Measurements from ENCODE around the gene SNX32.
A peak's percentile ranks its signal among the peaks of the same experiment; 100 is the strongest.

SNX32 gene

DNA sequence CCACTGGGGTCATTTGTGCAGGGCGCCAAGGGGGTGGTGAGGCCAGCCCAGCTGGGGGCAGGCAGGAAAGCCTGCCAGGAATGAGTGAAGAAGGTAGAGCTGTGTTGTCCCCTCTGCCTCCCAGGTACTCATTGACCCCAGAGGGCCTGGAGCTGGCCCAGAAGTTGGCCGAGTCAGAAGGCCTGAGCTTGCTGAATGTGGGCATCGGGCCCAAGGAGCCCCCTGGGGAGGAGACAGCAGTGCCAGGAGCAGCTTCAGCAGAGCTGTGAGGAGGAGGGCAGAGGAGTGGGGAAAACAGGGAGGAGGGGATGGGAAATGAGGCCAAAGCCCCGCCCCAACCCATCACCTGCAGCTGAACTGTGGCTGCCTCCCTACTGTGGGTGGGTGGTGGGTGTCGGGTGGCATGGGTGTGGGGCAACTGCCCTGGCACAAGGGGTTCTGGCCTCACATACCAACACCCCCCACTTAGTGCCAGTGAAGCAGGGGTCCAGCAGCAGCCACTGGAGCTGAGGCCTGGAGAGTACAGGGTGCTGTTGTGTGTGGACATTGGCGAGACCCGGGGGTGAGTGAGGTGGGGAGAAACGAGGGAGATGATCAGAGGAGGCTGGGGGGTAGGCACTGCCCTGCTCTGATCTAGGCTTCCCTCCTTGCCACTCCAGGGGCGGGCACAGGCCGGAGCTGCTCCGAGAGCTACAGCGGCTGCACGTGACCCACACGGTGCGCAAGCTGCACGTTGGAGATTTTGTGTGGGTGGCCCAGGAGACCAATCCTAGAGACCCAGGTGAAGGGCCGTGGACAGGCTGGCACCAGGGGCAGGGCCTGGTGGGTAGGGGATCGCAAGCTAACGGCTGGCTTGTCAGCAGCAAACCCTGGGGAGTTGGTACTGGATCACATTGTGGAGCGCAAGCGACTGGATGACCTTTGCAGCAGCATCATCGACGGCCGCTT lies 29.5 kb downstream of the SNX32 start:
- Mint-ChIP-seq H3K36me3 (ENCODE audit: low read depth) (peaks cover 13% of the 10 kb centered on the region), H3K4me3 (peak overlapping the region; percentile 69), H3K27me3 (ENCODE audit: low read depth, poor library complexity) (peaks cover 6% of the 10 kb centered on the region), H3K27ac (peak overlapping the region; percentile 32), H3K4me1 (peaks cover 45% of the 10 kb centered on the region), H3K9me3 (no peaks in the 10 kb centered on the region)
- TF ChIP-seq, protein P1, sequence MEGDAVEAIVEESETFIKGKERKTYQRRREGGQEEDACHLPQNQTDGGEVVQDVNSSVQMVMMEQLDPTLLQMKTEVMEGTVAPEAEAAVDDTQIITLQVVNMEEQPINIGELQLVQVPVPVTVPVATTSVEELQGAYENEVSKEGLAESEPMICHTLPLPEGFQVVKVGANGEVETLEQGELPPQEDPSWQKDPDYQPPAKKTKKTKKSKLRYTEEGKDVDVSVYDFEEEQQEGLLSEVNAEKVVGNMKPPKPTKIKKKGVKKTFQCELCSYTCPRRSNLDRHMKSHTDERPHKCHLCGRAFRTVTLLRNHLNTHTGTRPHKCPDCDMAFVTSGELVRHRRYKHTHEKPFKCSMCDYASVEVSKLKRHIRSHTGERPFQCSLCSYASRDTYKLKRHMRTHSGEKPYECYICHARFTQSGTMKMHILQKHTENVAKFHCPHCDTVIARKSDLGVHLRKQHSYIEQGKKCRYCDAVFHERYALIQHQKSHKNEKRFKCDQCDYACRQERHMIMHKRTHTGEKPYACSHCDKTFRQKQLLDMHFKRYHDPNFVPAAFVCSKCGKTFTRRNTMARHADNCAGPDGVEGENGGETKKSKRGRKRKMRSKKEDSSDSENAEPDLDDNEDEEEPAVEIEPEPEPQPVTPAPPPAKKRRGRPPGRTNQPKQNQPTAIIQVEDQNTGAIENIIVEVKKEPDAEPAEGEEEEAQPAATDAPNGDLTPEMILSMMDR (IDR thresholded peaks at IDR 0.05) = no peak
- DNase-seq = no peak

DNA sequence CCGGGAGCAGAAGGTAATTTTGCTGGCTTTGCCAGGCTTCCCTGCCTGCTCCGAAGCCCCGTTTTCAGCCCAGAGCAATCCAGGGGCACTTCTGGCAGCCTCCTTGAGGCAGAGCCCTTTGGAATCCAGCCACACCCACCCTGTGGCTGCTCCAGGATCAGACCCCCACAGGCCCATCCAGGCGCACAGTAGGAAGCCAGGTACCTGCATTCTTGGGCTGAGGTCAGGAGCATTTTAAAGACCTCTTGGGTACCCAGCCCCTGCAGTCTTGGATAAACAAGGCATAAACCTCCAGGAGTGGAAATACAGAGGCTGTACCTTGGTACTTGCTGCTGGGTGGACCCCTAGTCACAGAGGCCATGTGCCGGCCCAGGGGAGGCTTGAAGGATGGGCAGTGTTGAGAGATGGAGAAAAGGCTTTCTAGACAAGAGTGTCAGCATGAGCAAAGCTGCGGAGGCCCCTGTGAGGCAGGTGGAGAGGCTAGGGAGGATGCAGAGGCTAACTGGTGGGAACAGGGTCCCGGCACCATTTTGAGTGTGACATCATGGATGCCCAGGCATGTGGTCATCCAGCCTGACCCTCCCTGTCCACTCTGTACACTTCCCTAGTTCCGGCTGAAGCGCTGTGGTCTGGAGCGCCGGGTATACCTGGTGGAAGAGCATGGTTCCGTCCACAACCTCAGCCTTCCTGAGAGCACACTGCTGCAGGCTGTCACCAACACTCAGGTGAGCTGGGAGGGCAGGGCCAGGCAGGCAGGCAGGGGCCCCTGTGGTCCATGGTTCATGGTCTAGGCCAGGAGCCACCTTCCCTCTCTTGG lies 30.3 kb downstream of the SNX32 start:
- Mint-ChIP-seq H3K4me3 (no peak overlapping the region), H3K4me1 (peaks cover 36% of the 10 kb centered on the region), H3K9me3 (no peaks in the 10 kb centered on the region), H3K27ac (no peak overlapping the region), H3K27me3 (ENCODE audit: low read depth, poor library complexity) (peaks cover 6% of the 10 kb centered on the region), H3K36me3 (ENCODE audit: low read depth) (peaks cover 13% of the 10 kb centered on the region)
- TF ChIP-seq, protein P1 (IDR thresholded peaks at IDR 0.05) = no peak
- DNase-seq = no peak

DNA sequence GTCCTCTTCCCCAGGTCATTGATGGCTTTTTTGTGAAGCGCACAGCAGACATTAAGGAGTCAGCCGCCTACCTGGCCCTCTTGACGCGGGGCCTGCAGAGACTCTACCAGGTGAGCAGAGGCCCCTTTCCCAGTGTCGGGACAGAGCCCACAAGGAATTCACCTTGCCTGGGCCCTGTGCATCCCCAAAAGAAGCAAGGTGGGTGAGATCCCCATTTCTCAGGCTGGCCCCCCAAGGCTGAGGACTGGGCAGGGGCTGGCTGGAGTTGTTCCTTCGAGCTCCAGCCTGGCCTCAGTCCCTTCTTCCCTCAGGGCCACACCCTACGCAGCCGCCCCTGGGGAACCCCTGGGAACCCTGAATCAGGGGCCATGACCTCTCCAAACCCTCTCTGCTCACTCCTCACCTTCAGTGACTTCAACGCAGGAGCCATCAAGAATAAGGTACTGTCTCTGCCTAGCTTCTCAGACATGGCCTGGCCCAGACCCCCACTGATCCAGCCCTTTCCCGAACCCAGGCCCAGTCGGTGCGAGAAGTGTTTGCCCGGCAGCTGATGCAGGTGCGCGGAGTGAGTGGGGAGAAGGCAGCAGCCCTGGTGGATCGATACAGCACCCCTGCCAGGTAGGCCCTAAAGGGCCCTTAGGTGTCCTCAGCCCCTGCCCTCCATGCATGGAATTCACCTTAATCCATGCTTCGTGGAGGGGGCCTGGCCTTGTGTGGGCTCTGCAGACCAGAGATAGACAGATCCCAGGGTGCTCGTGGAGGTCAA lies 31.1 kb downstream of the SNX32 start:
- no peak for DNase-seq
- Mint-ChIP-seq H3K36me3 (ENCODE audit: low read depth) (peaks cover 13% of the 10 kb centered on the region), H3K27me3 (ENCODE audit: low read depth, poor library complexity) (peaks cover 6% of the 10 kb centered on the region), H3K9me3 (no peaks in the 10 kb centered on the region), H3K27ac (peak overlapping the region; percentile 67), H3K4me3 (no peak overlapping the region), H3K4me1 (peaks cover 36% of the 10 kb centered on the region)
- TF ChIP-seq, protein P1 (IDR thresholded peaks at IDR 0.05) = no peak

DNA sequence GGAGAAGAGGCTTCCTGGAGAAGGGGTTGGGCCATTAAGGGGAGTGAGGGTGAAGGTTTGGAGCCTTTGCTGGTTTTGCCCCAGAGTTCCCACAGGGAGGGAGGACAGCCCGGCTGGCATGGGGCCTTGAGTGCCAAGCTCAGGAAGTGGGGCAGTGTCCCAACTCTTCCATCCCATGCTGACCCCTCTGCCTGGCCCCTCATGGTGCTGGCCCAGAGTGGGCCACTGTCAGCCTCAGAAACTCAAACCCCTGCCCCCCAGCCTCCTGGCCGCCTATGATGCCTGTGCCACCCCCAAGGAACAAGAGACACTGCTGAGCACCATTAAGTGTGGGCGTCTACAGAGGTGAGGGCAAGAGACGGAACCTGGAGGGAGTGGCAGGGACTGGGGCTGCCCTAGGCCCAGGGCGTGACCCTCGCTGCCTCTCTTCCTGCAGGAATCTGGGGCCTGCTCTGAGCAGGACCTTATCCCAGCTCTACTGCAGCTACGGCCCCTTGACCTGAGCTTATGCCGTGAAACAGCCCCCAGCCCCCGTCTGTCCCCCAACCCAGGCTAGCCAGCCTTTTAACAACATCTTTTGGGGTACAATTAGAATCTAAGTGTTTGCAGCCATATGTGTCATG lies 31.9 kb downstream of the SNX32 start:
- H3K9me3 Mint-ChIP-seq = no peaks in the 10 kb centered on the region
- H3K4me3 Mint-ChIP-seq = no peak overlapping the region
- DNase-seq = no peak
- peak overlapping the region; percentile 67 for H3K27ac Mint-ChIP-seq
- TF ChIP-seq, protein P1 (IDR thresholded peaks at IDR 0.05) = no peak
- H3K36me3 Mint-ChIP-seq (ENCODE audit: low read depth) = peaks cover 13% of the 10 kb centered on the region
- H3K4me1 Mint-ChIP-seq = peaks cover 40% of the 10 kb centered on the region
- H3K27me3 Mint-ChIP-seq (ENCODE audit: low read depth, poor library complexity) = peaks cover 6% of the 10 kb centered on the region

DNA sequence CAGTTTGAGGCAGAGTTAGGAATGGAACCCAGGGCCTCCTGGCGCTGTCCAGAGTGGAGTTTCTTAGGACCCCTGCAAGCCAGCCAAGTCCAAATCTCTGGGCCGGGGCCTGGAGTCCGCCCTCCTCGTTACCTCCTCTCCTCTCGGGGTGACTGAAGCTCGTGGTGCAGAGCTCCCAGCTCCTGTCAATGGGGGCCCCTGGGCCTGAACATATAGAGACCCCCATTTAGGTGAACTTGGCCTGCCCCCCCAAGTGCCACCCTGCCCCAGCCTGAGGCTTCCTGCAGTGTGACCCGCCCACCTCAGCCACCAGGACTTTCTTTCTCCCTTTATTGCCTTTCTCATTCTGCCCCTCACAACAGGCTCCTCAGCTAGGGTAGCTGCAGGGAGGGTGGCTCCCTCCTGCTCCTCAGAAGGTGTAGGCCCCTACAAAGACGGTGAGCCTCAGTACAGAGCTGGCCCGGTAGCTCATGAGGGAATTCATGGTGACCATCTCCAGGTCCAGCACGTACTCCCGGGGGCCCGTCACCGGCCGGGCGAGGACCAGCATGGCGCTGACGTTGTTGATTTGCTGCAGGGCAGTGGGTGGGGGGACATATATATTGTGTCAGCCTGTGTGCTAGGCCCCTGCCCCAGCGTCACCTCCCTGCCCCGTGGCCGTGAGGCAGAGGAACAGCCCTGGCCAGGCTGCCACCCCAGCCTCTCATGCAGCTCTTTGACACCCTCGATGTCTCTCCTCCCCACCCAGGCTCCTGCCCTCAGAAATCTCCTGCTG lies 32.9 kb downstream of the SNX32 start:
- no peak for DNase-seq
- H3K27me3 Mint-ChIP-seq (ENCODE audit: low read depth, poor library complexity) = peaks cover 6% of the 10 kb centered on the region
- H3K4me3 Mint-ChIP-seq = no peak overlapping the region
- peaks cover 43% of the 10 kb centered on the region for H3K4me1 Mint-ChIP-seq
- no peaks in the 10 kb centered on the region for H3K9me3 Mint-ChIP-seq
- TF ChIP-seq, protein P1 (IDR thresholded peaks at IDR 0.05) = no peak
- H3K27ac Mint-ChIP-seq = peak overlapping the region; percentile 83
- peaks cover 13% of the 10 kb centered on the region for H3K36me3 Mint-ChIP-seq (ENCODE audit: low read depth)

Data from nephron progenitor cell (in vitro differentiated cells).